A549 (cell line): ENCODE measurements around the gene COL26A1. TPM values are rescaled to one million over a fixed set of nuclear protein-coding genes. Genes with fewer than 3 reads are reported as not detected.
A peak's percentile ranks its signal among the peaks of the same experiment; 100 is the strongest.
"Not testable (repeated sequence)": the region's sequence is repeated elsewhere in the genome, so short reads cannot be mapped to it uniquely, and the experiment has no call there.

Experiments used
- ATAC-seq, 2 experiments: fragments of 200-7000 bp in 1 of 2; fragments of >200 bp in 1 of 2; cut with Nextera tagmentation in 1 of 2; cut with Tn5 transposase in 1 of 2; 3 replicates each; pipeline versions ENCODE4 v1.8.0 to v1.9.1; 2018 to 2020; ENCODE audit warnings: mild to moderate bottlenecking in 1 of 2, moderate library complexity in 1 of 2
- CTCF ChIA-PET: fragments of 300-600 bp; sonication (Branson Sonifier 250); formaldehyde crosslinking; extraction: SDS; loops from one replicate; lab custom pipeline; 2021; ENCODE audit warnings: antibody characterized with exemption, inconsistent platforms; lab: Yijun Ruan, JAX
- POLR2A ChIA-PET: fragments of 350-600 bp; formaldehyde crosslinking; extraction: SDS; loops from one replicate; lab custom pipeline; 2021; ENCODE audit warnings: antibody characterized with exemption, inconsistent platforms; lab: Yijun Ruan, JAX
- DNase-seq, 2 experiments: peaks; one replicate each; pipeline versions ENCODE4 v3.0.0 to v3.0.0-alpha.2; 2011 to 2016; ENCODE audit warnings: low read depth in 1 of 2, low spot score in 1 of 2
- FAIRE-seq: peaks from 2 replicates; lab custom pipeline; 2011; peaks lifted over from hg19 to GRCh38; lab: Jason Lieb, UNC
- H3K27ac ChIP-seq, 2 experiments: fragments of >200 bp; sonication (Bioruptor Twin); formaldehyde crosslinking; 3 replicates each; pipeline ENCODE4 v1.5.1; 2016 to 2017
- H3K4me1 ChIP-seq: fragments of >200 bp; sonication (Bioruptor Twin); formaldehyde crosslinking; 3 replicates; pipeline ENCODE4 v1.6.1; 2016
- H3K4me2 ChIP-seq: fragments of >200 bp; sonication (Bioruptor Twin); formaldehyde crosslinking; 3 replicates; pipeline ENCODE4 v1.6.1; 2016
- H3K4me3 ChIP-seq: fragments of >200 bp; sonication (Bioruptor Twin); formaldehyde crosslinking; 3 replicates; pipeline ENCODE4 v1.5.1; 2016
- H3K9me3 ChIP-seq: fragments of >200 bp; sonication (Bioruptor Twin); formaldehyde crosslinking; 3 replicates; pipeline ENCODE4 v1.6.1; 2016
- ATOH8 ChIP-seq: fragments of 250-450 bp; sonication (Bioruptor Pico); IDR thresholded peaks from 2 replicates; pipeline ENCODE4 v1.5.0; 2020; ENCODE audit warnings: low read depth, mild to moderate bottlenecking, moderate library complexity
- BCL3 ChIP-seq: fragments of >200 bp; sonication (Bioruptor Twin); formaldehyde crosslinking; IDR thresholded peaks from 3 replicates; pipeline ENCODE4 v1.6.1; 2016
- CHD2 ChIP-seq: fragments of 150-350 bp; IDR thresholded peaks from 2 replicates; pipeline ENCODE4 v1.6.1; 2014; ENCODE audit warnings: low read length; ENCODE audit not compliant: partially characterized antibody
- EHF ChIP-seq: fragments of 250-450 bp; sonication (Bioruptor Pico); IDR thresholded peaks from 2 replicates; pipeline ENCODE4 v1.5.0; 2020; ENCODE audit warnings: mild to moderate bottlenecking
- ESRRA ChIP-seq: fragments of 150-350 bp; IDR thresholded peaks from 2 replicates; pipeline ENCODE4 v1.6.1; 2014; ENCODE audit warnings: mild to moderate bottlenecking, low read length, borderline replicate concordance
- FOSB ChIP-seq: fragments of 250-450 bp; sonication (Bioruptor Pico); IDR thresholded peaks from 2 replicates; pipeline ENCODE4 v1.5.0; 2020; ENCODE audit warnings: mild to moderate bottlenecking, moderate library complexity
- GATA3 ChIP-seq: IDR thresholded peaks from 2 replicates; pipeline ENCODE4 v1.6.1; 2012; ENCODE audit warnings: borderline replicate concordance
- HES2 ChIP-seq: fragments of >200 bp; sonication (Bioruptor Twin); formaldehyde crosslinking; IDR thresholded peaks from 2 replicates; pipeline ENCODE4 v1.6.1; 2016
- HMGXB4 ChIP-seq: fragments of 250-450 bp; sonication (Bioruptor Pico); IDR thresholded peaks from 2 replicates; pipeline ENCODE4 v1.5.0; 2021; ENCODE audit warnings: mild to moderate bottlenecking, moderate library complexity, borderline replicate concordance
- HOXB13 ChIP-seq: fragments of 250-450 bp; sonication (Bioruptor Pico); IDR thresholded peaks from 2 replicates; pipeline ENCODE4 v1.5.0; 2020; ENCODE audit warnings: low read depth, mild to moderate bottlenecking, moderate library complexity
- HOXB5 ChIP-seq: fragments of 250-450 bp; sonication (Bioruptor Pico); IDR thresholded peaks from 2 replicates; pipeline ENCODE4 v1.5.0; 2020; ENCODE audit warnings: mild to moderate bottlenecking, moderate library complexity
- JUNB ChIP-seq: fragments of >200 bp; sonication (Bioruptor Twin); formaldehyde crosslinking; IDR thresholded peaks from 2 replicates; pipeline ENCODE4 v1.6.1; 2016
- KDM1A ChIP-seq: fragments of 200-600 bp; sonication (generic); IDR thresholded peaks from 2 replicates; pipeline ENCODE4 v1.6.1; 2016; ENCODE audit warnings: low read depth, mild to moderate bottlenecking
- MAX ChIP-seq: IDR thresholded peaks from 2 replicates; pipeline ENCODE4 v1.6.1; 2012
- NPAS2 ChIP-seq: fragments of 250-450 bp; sonication (Bioruptor Pico); IDR thresholded peaks from 2 replicates; pipeline ENCODE4 v1.8.0; 2022; ENCODE audit warnings: mild to moderate bottlenecking, moderate library complexity, borderline replicate concordance
- NR3C1 ChIP-seq: fragments of >200 bp; sonication (Bioruptor Twin); formaldehyde crosslinking; IDR thresholded peaks from 3 replicates; pipeline ENCODE4 v1.6.1; 2017
- PHF8 ChIP-seq: fragments of 200-600 bp; sonication (generic); IDR thresholded peaks from 2 replicates; pipeline ENCODE4 v1.6.1; 2016; ENCODE audit warnings: low read depth, mild to moderate bottlenecking, antibody characterized with exemption, moderate library complexity, borderline replicate concordance
- RARB ChIP-seq: fragments of 250-450 bp; sonication (Bioruptor Pico); IDR thresholded peaks from 2 replicates; pipeline ENCODE4 v1.8.0; 2021; ENCODE audit warnings: mild to moderate bottlenecking, moderate library complexity
- RFX5 ChIP-seq: fragments of 450-650 bp; IDR thresholded peaks from 2 replicates; pipeline ENCODE4 v1.7.1; 2014; ENCODE audit warnings: antibody characterized with exemption, mild to moderate bottlenecking, moderate library complexity
- SMC3 ChIP-seq: fragments of >200 bp; sonication (Bioruptor Twin); formaldehyde crosslinking; IDR thresholded peaks from 3 replicates; pipeline ENCODE4 v1.6.1; 2018; ENCODE audit warnings: inconsistent platforms
- ZC3H11A ChIP-seq: fragments of 450-650 bp; IDR thresholded peaks from 2 replicates; pipeline ENCODE4 v1.6.1; 2014; ENCODE audit warnings: antibody characterized with exemption, mild to moderate bottlenecking
- ZFP36 ChIP-seq: fragments of 450-650 bp; IDR thresholded peaks from 2 replicates; pipeline ENCODE4 v1.6.1; 2014; ENCODE audit warnings: borderline replicate concordance; ENCODE audit not compliant: partially characterized antibody
- ZSCAN20 ChIP-seq: fragments of 250-450 bp; sonication (Bioruptor Pico); IDR thresholded peaks from 2 replicates; pipeline ENCODE4 v1.8.0; 2022; ENCODE audit warnings: mild to moderate bottlenecking, moderate library complexity
- WGBS: methylation state at CpG from one replicate; pipeline ENCODE4 v1.1.6; 2017; ENCODE audit errors: missing lambda C conversion rate; 5-methylcytosine and 5-hydroxymethylcytosine counted together
- polyA plus RNA-seq, 4 experiments: library from polyadenylated mRNA; depleted of rRNA in 3 of 4; stranded (reverse); fragments of >200 nt; fragmentation: RNase III in 1 of 4; extraction: RNeasy Plus Mini Kit Qiagen cat#74134 plus additional on column Dnase treatment in 1 of 4; gene quantifications; 2 replicates in 3 of 4; 3 replicates in 1 of 4; pipeline ENCODE4 v1.2.3, GENCODE V29; 2011 to 2017

The COL26A1 gene
- polyA plus RNA-seq, 2 of the 4 experiments (the other 2 are of a cell fraction), result 0.52 to 1.4 TPM

GRCh38 chr7:101604331-101604933 is 241.8 kb downstream of the COL26A1 start:
- DNase-seq, result no peak
- Histone ChIP-seq H3K4me3 (no peak overlapping the region), H3K4me1 (peaks cover 6% of the 10 kb centered on the region), H3K9me3 (no peaks in the 10 kb centered on the region), H3K27ac (no peak overlapping the region), H3K4me2 (no peak overlapping the region)
- TF ChIP-seq BCL3 (no peak), ZFP36 (peak; percentile 90)
- no peak for FAIRE-seq
- ATAC-seq, result no peak
- ChIA-PET POLR2A (no interaction called here), CTCF (interaction anchor here (0.7 to 5.2 kb wide), 10 partner anchors 10 to 675 kb away, joined by 3 to 37 read pairs (median 6); no protein-coding TSS in a partner anchor)
- WGBS, result 79% methylated on average over 5 of the region's 5 CpGs

GRCh38 chr7:101604934-101605332 is 242.3 kb downstream of the COL26A1 start:
- WGBS, result 76% methylated on average over 2 of the region's 2 CpGs
- H3K4me1 ChIP-seq, H3K4me2 ChIP-seq, DNase-seq, H3K9me3 ChIP-seq, FAIRE-seq, POLR2A ChIA-PET, H3K4me3 ChIP-seq, ATAC-seq, H3K27ac ChIP-seq: not testable (repeated sequence)
- CTCF ChIA-PET, result interaction anchor here (0.9 to 5.2 kb wide), 5 partner anchors 8 to 666 kb away, joined by 3 to 37 read pairs (median 3); no protein-coding TSS in a partner anchor

- POLR2A ChIA-PET, result no interaction called here
- WGBS, result 89% methylated on average over 25 of the region's 26 CpGs
Measured at GRCh38 chr7:101605611-101606497, 243.2 kb downstream of the COL26A1 start.

GRCh38 chr7:101606498-101606923 is 243.8 kb downstream of the COL26A1 start:
- peaks cover 6% of the 10 kb centered on the region for H3K4me1 ChIP-seq
- ATAC-seq, result no peak
- ChIA-PET POLR2A (no interaction called here), CTCF (interaction anchor here (0.6 kb wide), 1 partner anchor 90 kb away, joined by 3 read pairs; no protein-coding TSS in a partner anchor)
- no peak overlapping the region for H3K4me2 ChIP-seq
- WGBS, result 93% methylated on average over 2 of the region's 2 CpGs
- no peaks in the 10 kb centered on the region for H3K9me3 ChIP-seq
- TF ChIP-seq HES2, result no peak
- no peak for TF ChIP-seq PHF8
- no peak for TF ChIP-seq KDM1A
- no peak for TF ChIP-seq ZC3H11A
- no peak for TF ChIP-seq ESRRA
- TF ChIP-seq HOXB13 (CRISPR knock-in tag), result no peak
- TF ChIP-seq HMGXB4 (CRISPR knock-in tag), result no peak
- TF ChIP-seq NPAS2 (CRISPR knock-in tag), result no peak
- TF ChIP-seq HOXB5 (CRISPR knock-in tag), result no peak
- FAIRE-seq, result no peak
- H3K4me3 ChIP-seq, result no peak overlapping the region
- H3K27ac ChIP-seq, result no peak overlapping the region
- no peak for DNase-seq

More at GRCh38 chr7:101605611-101606497, 243.2 kb downstream of the COL26A1 start:
- TF ChIP-seq KDM1A (no peak), RARB (CRISPR knock-in tag) (no peak), SMC3 (no peak), ZC3H11A (no peak), RFX5 (no peak), NR3C1 (no peak), HOXB5 (CRISPR knock-in tag) (no peak), CHD2 (no peak), GATA3 (no peak), ZSCAN20 (CRISPR knock-in tag) (no peak), JUNB (no peak), FOSB (CRISPR knock-in tag) (no peak), ATOH8 (CRISPR knock-in tag) (no peak), MAX (no peak), EHF (CRISPR knock-in tag) (no peak)
- Histone ChIP-seq H3K4me2 (no peak overlapping the region), H3K4me3 (no peak overlapping the region), H3K4me1 (peaks cover 6% of the 10 kb centered on the region), H3K9me3 (no peaks in the 10 kb centered on the region), H3K27ac (no peak overlapping the region)
- no peak for ATAC-seq
- no peak for FAIRE-seq
- CTCF ChIA-PET, result interaction anchor here (0.6 to 1.2 kb wide), 4 partner anchors 9 to 90 kb away, joined by 3 read pairs; no protein-coding TSS in a partner anchor
- no peak for DNase-seq
